ENCODE measurements around the gene OR5M11. TPM values are rescaled to one million over a fixed set of nuclear protein-coding genes. Genes with fewer than 3 reads are reported as not detected.
"Not testable (repeated sequence)": the region's sequence is repeated elsewhere in the genome, so short reads cannot be mapped to it uniquely, and the experiment has no call there.

OR5M11 gene
- total RNA-seq = not detected
- polyA plus RNA-seq (ENCODE audit: insufficient read depth, low read depth, low replicate concordance) = not detected
- long read RNA-seq, donor 1 = 0 reads
- long read RNA-seq, donor 2 = 0 reads

DNA sequence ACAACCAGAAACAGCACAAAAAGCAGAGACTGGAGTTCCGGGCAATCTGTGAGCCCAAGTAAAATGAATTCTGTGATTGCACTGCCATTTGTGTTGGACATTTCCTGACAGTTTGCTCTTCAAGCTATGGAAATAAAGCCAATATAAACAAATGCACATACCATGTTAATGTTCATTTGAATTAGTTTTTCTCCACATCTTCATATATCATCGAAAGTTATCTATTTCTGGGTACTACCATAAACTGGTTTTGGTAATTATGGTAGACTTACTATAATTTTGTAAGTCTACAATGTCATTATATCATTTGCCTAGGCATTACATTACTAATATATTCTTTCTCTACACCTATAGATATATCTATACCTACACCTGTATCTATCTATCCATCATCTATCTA, at the start of gene OR5M11:
Gene OR5M11, minus strand, starts transcription at position 101 of the 400 bp plus-strand sequence. Its CDS starts 0 bp downstream, at position 101.
- TF ChIP-seq POLR2A (IDR thresholded peaks at IDR 0.05) (no peak), CTCF (IDR thresholded peaks at IDR 0.05) (no peak)
- no peak within 1 kb of the TSS for H3K27ac ChIP-seq
- WGBS, 2 donors = 89 to 93% methylated on average over 2 of the region's 2 CpGs
- no peaks in the 10 kb centered on the region for H3K36me3 ChIP-seq (ENCODE audit: low read depth, missing control alignments)
- H3K9me3 ChIP-seq = no peaks in the 10 kb centered on the region
- H3K4me3 ChIP-seq = no peak within 1 kb of the TSS
- H3K27me3 ChIP-seq = no peaks in the 10 kb centered on the region
- no peaks in the 10 kb centered on the region for H3K4me1 ChIP-seq
- intact Hi-C loops (cut with DNase I; ENCODE audit: low total_unique reads) = no loop called here
- DNase-seq = no peak

GRCh38 chr11:56592088-56592717, 49.1 kb upstream of the OR5M11 start:
- H3K9me3 ChIP-seq; H3K27me3 ChIP-seq; H3K4me1 ChIP-seq; H3K4me3 ChIP-seq; H3K27ac ChIP-seq; H3K36me3 ChIP-seq (ENCODE audit: low read depth, missing control alignments); DNase-seq; intact Hi-C loops (cut with DNase I; ENCODE audit: low total_unique reads): not testable (repeated sequence)
- 93 to 95% methylated on average over 15 to 20 of the region's 20 CpGs for WGBS, 2 donors

GRCh38 chr11:56577621-56578020, 34.6 kb upstream of the OR5M11 start, which contains the start of gene OR5M10:
Gene OR5M10, minus strand, starts transcription at chr11:56577721. Its CDS starts 0 bp downstream, at chr11:56577721.
- Histone ChIP-seq H3K4me1 (no peaks in the 10 kb centered on the region), H3K36me3 (ENCODE audit: low read depth, missing control alignments) (no peaks in the 10 kb centered on the region), H3K9me3 (no peaks in the 10 kb centered on the region), H3K27ac (no peak within 1 kb of the TSS), H3K27me3 (no peaks in the 10 kb centered on the region), H3K4me3 (no peak within 1 kb of the TSS)
- intact Hi-C loops (cut with DNase I; ENCODE audit: low total_unique reads) = no loop called here
- no peak for TF ChIP-seq CTCF (IDR thresholded peaks at IDR 0.05)
- no peak for TF ChIP-seq POLR2A (IDR thresholded peaks at IDR 0.05)
- 37 to 61% methylated on average over 3 of the region's 3 CpGs for WGBS, 2 donors
- no peak for DNase-seq

GRCh38 chr11:56558574-56558973, 15.5 kb upstream of the OR5M11 start:
- Histone ChIP-seq H3K4me3 (no peak overlapping the region), H3K27ac (no peak overlapping the region), H3K36me3 (ENCODE audit: low read depth, missing control alignments) (no peaks in the 10 kb centered on the region), H3K27me3 (no peaks in the 10 kb centered on the region), H3K4me1 (no peaks in the 10 kb centered on the region), H3K9me3 (no peaks in the 10 kb centered on the region)
- DNase-seq = no peak
- no peak for TF ChIP-seq POLR2A (IDR thresholded peaks at IDR 0.05)
- TF ChIP-seq CTCF (IDR thresholded peaks at IDR 0.05) = no peak
- intact Hi-C loops (cut with DNase I; ENCODE audit: low total_unique reads) = no loop called here
- WGBS, 2 donors = 66 to 85% methylated on average over 6 of the region's 6 CpGs

DNA sequence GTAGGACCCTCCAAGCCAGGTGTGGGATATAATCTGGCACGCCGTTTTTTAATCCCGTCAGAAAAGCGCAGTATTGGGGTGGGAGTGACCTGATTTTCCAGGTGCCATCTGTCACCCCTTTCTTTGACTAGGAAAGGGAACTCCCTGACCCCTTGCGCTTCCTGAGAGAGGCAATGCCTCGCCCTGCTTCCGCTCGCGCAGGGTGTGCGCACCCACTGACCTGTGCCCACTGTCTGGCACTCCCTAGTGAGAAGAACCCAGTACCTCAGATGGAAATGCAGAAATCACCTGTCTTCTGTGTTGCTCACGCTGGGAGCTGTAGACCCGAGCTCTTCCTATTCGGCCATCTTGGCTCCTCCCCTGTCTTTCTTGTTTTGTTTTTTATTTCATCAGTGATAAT, 11.6 kb upstream of the OR5M11 start:
- H3K27me3 ChIP-seq; H3K4me3 ChIP-seq; DNase-seq; intact Hi-C loops (cut with DNase I; ENCODE audit: low total_unique reads); H3K36me3 ChIP-seq (ENCODE audit: low read depth, missing control alignments); H3K9me3 ChIP-seq; H3K4me1 ChIP-seq; H3K27ac ChIP-seq: not testable (repeated sequence)
- WGBS, 2 donors = 72 to 77% methylated on average over 13 of the region's 13 CpGs

DNA sequence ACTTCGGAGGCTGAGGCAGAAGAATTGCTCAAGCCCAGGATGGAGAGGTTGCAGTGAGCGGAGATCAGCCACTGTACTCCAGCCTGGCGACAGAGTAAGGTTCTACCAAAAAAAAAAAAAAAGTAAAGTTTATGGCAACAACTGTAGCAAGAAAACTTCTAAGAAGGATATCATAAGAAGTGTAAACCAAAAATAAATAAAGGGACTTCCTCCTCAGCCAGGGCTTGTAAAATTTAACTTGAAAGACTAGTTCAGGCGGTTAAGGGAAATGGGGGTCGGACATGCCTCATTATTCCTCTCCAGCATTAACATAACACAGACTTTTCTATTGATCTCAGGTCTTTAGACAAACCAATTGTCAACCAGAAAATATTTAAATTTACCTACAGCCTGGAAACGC, 2.5 kb upstream of the OR5M11 start:
- WGBS, 2 donors = 96 to 99% methylated on average over 6 of the region's 6 CpGs
- Histone ChIP-seq H3K27ac (no peak overlapping the region), H3K27me3 (no peaks in the 10 kb centered on the region), H3K4me1 (no peaks in the 10 kb centered on the region), H3K36me3 (ENCODE audit: low read depth, missing control alignments) (no peaks in the 10 kb centered on the region), H3K4me3 (no peak overlapping the region), H3K9me3 (no peaks in the 10 kb centered on the region)
- intact Hi-C loops (cut with DNase I; ENCODE audit: low total_unique reads) = no loop called here
- no peak for DNase-seq
- TF ChIP-seq CTCF (IDR thresholded peaks at IDR 0.05) = no peak
- no peak for TF ChIP-seq POLR2A (IDR thresholded peaks at IDR 0.05)
